Ecto neural progenitor cell (in vitro differentiated cells): ENCODE measurements around the gene PHLPP1.
"Not testable (repeated sequence)": the region's sequence is repeated elsewhere in the genome, so short reads cannot be mapped to it uniquely, and the experiment has no call there.

ENCODE experiments used
- DNase-seq: peaks from one replicate; pipeline ENCODE4 v3.0.0-alpha.2; 2018; ENCODE audit warnings: low spot score

PHLPP1 gene

GRCh38 chr18:62773691-62774090 lies 58.4 kb downstream of the PHLPP1 start:
- DNase-seq, result no peak

- DNase-seq, result no peak
Observed at GRCh38 chr18:62776024-62776570, 60.8 kb downstream of the PHLPP1 start.

GRCh38 chr18:62777814-62778213 lies 62.5 kb downstream of the PHLPP1 start:
- no peak for DNase-seq

- no peak for DNase-seq
Observed at GRCh38 chr18:62778976-62779869, 63.9 kb downstream of the PHLPP1 start.

- DNase-seq, result no peak
Observed at GRCh38 chr18:62781262-62781661, 65.9 kb downstream of the PHLPP1 start.

- no peak for DNase-seq
Observed at GRCh38 chr18:62781893-62782292, 66.6 kb downstream of the PHLPP1 start.

GRCh38 chr18:62784338-62784965 lies 69.1 kb downstream of the PHLPP1 start:
- DNase-seq, result no peak

- no peak for DNase-seq
Observed at GRCh38 chr18:62784966-62785413, 69.6 kb downstream of the PHLPP1 start.

GRCh38 chr18:62786689-62787088 lies 71.3 kb downstream of the PHLPP1 start:
- no peak for DNase-seq

- DNase-seq, result no peak
Observed at GRCh38 chr18:62788111-62788510, 72.8 kb downstream of the PHLPP1 start.

GRCh38 chr18:62788876-62789275 lies 73.5 kb downstream of the PHLPP1 start:
- DNase-seq, result no peak

GRCh38 chr18:62790871-62791772 lies 75.8 kb downstream of the PHLPP1 start:
- no peak for DNase-seq

GRCh38 chr18:62792016-62792415 lies 76.7 kb downstream of the PHLPP1 start:
- DNase-seq, result no peak

- DNase-seq, result no peak
Observed at GRCh38 chr18:62795813-62796212, 80.5 kb downstream of the PHLPP1 start.

- no peak for DNase-seq
Observed at GRCh38 chr18:62796216-62796621, 80.9 kb downstream of the PHLPP1 start.

- no peak for DNase-seq
Observed at GRCh38 chr18:62797329-62797728, 82.0 kb downstream of the PHLPP1 start.

GRCh38 chr18:62799977-62800376 lies 84.6 kb downstream of the PHLPP1 start:
- no peak for DNase-seq

GRCh38 chr18:62802523-62802922 lies 87.2 kb downstream of the PHLPP1 start:
- no peak for DNase-seq

- DNase-seq, result no peak
Observed at GRCh38 chr18:62807396-62807795, 92.1 kb downstream of the PHLPP1 start.

- DNase-seq, result no peak
Observed at GRCh38 chr18:62808123-62808522, 92.8 kb downstream of the PHLPP1 start.

GRCh38 chr18:62809445-62809844 lies 94.1 kb downstream of the PHLPP1 start:
- DNase-seq, result not testable (repeated sequence)

- no peak for DNase-seq
Observed at GRCh38 chr18:62809900-62810299, 94.6 kb downstream of the PHLPP1 start.
